NB4 (cell line): ENCODE results near the gene HMCN2.

Experiments used
- DNase-seq: peaks from one replicate; pipeline ENCODE4 v3.0.0; 2010; ENCODE audit warnings: low read depth
- H3K4me3 ChIP-seq: one replicate; pipeline ENCODE4 v1.5.1; 2011; ENCODE audit warnings: mild to moderate bottlenecking, low read depth, low read length, moderate library complexity
- CTCF ChIP-seq: IDR thresholded peaks from one replicate; pipeline ENCODE4 v1.5.1; 2012; ENCODE audit warnings: low read depth, low read length
- MAX ChIP-seq: IDR thresholded peaks from 2 replicates; pipeline ENCODE4 v1.6.1; 2011; ENCODE audit warnings: low read depth, low read length
- MYC ChIP-seq: IDR thresholded peaks from 2 replicates; pipeline ENCODE4 v1.6.1; 2011; ENCODE audit warnings: low read depth, low read length
- POLR2A ChIP-seq: IDR thresholded peaks from 2 replicates; pipeline ENCODE4 v1.6.1; 2011; ENCODE audit warnings: mild to moderate bottlenecking; ENCODE audit not compliant: insufficient read length; ENCODE audit errors: extremely low read depth

Gene HMCN2

GRCh38 chr9:130327070-130327780 is 61.7 kb downstream of the HMCN2 start:
- no peak overlapping the region for H3K4me3 ChIP-seq
- DNase-seq: peak; percentile 51
- TF ChIP-seq CTCF: peak; percentile 67
- no peak for TF ChIP-seq MAX

- DNase-seq: no peak
- TF ChIP-seq CTCF (no peak), MAX (no peak), POLR2A (no peak), MYC (no peak)
- no peak overlapping the region for H3K4me3 ChIP-seq
These were observed 62.3 kb downstream of the HMCN2 start for GRCh38 chr9:130327781-130328348.

- peak; percentile 71 for DNase-seq
- no peak overlapping the region for H3K4me3 ChIP-seq
- no peak for TF ChIP-seq MYC
- TF ChIP-seq CTCF: no peak
- TF ChIP-seq POLR2A: no peak
- no peak for TF ChIP-seq MAX
These were observed 62.8 kb downstream of the HMCN2 start for GRCh38 chr9:130328349-130328801.

GRCh38 chr9:130329061-130329460 is 63.5 kb downstream of the HMCN2 start:
- no peak for TF ChIP-seq MAX
- no peak for TF ChIP-seq POLR2A
- TF ChIP-seq MYC: no peak
- no peak for TF ChIP-seq CTCF
- no peak for DNase-seq
- no peak overlapping the region for H3K4me3 ChIP-seq

- no peak for DNase-seq
- H3K4me3 ChIP-seq: no peak overlapping the region
- TF ChIP-seq MAX: no peak
- no peak for TF ChIP-seq MYC
- TF ChIP-seq CTCF: no peak
- TF ChIP-seq POLR2A: no peak
These were observed 64.8 kb downstream of the HMCN2 start for GRCh38 chr9:130330202-130330862.
